ENCODE results near the gene NEU1.

NEU1 gene

DNA sequence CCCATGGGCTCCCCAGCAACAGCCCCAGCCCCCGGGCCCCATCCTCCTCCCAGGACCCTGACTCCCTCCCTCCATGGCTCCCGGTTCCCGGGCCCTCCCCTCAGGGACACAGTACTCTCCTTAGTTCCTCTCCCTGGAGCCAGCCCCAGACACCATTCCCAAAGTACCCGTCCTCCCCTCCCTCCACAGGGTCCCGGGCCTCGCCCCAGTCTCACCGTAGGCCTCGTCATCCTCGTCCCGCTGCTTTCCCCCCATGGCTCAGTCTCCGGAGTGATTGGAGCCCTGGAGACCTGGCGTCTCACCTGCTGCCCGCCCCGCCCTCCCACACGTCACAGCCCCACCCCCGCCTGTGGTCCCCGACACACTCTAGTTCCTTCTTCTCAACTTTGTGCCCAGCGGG, 16.1 kb upstream of the NEU1 start, which contains the start of gene SLC44A4:
SLC44A4 (minus strand) TSS at position 272 of the 400 bp plus-strand sequence; CDS start at position 255, 17 bp downstream.
- no peak within 1 kb of the TSS for H2BK5ac ChIP-seq (ENCODE audit: low read length)
- H3K4me2 ChIP-seq (ENCODE audit: insufficient read depth, low read length, poor library complexity, severe bottlenecking): no peak within 1 kb of the TSS
- H3K18ac ChIP-seq (ENCODE audit: low read length): peak within 1 kb of the TSS; percentile 74
- no peak within 1 kb of the TSS for H4K8ac ChIP-seq (ENCODE audit: low read depth, low read length)
- no peak within 1 kb of the TSS for H2BK120ac ChIP-seq (ENCODE audit: low read depth, low read length)
- peak within 1 kb of the TSS; percentile 10 for H2AK5ac ChIP-seq (ENCODE audit: low read depth, low read length)
- no peak within 1 kb of the TSS for H2AFZ ChIP-seq (ENCODE audit: low read length)
- H2BK15ac ChIP-seq (ENCODE audit: low read length): peak within 1 kb of the TSS; percentile 11
- H3K27me3 ChIP-seq (ENCODE audit: control insufficient read depth in 3 of 3, insufficient read depth in 3 of 3, low read depth in 1 of 3, low read length in 3 of 3): no peaks in the 10 kb centered on the region
- H3K36me3 ChIP-seq (replicated peaks in 1 of 2; ENCODE audit: control insufficient read depth in 2 of 2, insufficient read depth in 2 of 2, low read length in 2 of 2): peaks cover 39 to 41% of the 10 kb centered on the region in 2 donors
- H4K91ac ChIP-seq (ENCODE audit: low read depth, low read length, poor library complexity): no peak within 1 kb of the TSS
- no peaks in the 10 kb centered on the region for H3K79me1 ChIP-seq (ENCODE audit: low read depth, low read length)
- DNase-seq (ENCODE audit: low spot score): no peak
- H3K27ac ChIP-seq (replicated peaks; ENCODE audit: low read length): no peak within 1 kb of the TSS
- H3K23ac ChIP-seq (ENCODE audit: low read depth, low read length, poor library complexity): no peak within 1 kb of the TSS
- H3K9me3 ChIP-seq (replicated peaks in 1 of 2; ENCODE audit: control insufficient read depth in 2 of 2, insufficient read depth in 1 of 2, low read depth in 1 of 2, low read length in 2 of 2): no peaks in the 10 kb centered on the region
- WGBS, 2 donors (ENCODE audit: extremely low coverage in 2 of 2, insufficient read length in 2 of 2, insufficient replicate concordance in 1 of 2): no CpG with 5 or more reads among the region's 18 CpGs
- H3K4ac ChIP-seq (ENCODE audit: low read length): no peak within 1 kb of the TSS
- H2BK12ac ChIP-seq (ENCODE audit: low read length): no peak within 1 kb of the TSS
- H3K14ac ChIP-seq (ENCODE audit: low read length): no peak within 1 kb of the TSS
- no peak within 1 kb of the TSS for H3K9ac ChIP-seq (ENCODE audit: low read depth, low read length, poor library complexity)
- no peak within 1 kb of the TSS for H3K4me3 ChIP-seq (ENCODE audit: low read length in 2 of 2)
- H3K4me1 ChIP-seq (ENCODE audit: control insufficient read depth in 2 of 2, insufficient read depth in 1 of 2, low read depth in 1 of 2, low read length in 2 of 2): no peaks in the 10 kb centered on the region

DNA sequence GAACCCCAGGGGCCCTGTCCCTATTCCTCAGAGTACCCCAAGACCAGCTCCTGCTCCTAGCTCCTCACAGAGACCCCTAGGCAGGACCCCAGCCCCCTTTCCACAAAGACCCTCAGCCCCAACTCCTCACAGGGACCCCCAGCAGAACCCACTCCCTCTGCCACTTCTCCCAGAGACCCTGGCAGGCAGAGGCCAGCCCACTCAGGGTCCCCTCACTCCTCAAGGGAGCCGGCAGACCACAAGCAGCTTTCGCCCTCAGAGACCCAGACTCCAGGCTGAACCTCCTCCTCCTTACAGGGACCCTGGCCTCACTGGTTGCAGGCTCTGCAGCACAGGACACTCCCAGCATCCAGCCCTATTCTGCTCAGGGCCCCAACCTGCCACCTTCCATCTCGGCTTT, 15.6 kb upstream of the NEU1 start:
- Histone ChIP-seq H2BK12ac (ENCODE audit: low read length) (no peak overlapping the region), H2BK5ac (ENCODE audit: low read length) (no peak overlapping the region), H3K14ac (ENCODE audit: low read length) (no peak overlapping the region), H3K23ac (ENCODE audit: low read depth, low read length, poor library complexity) (no peak overlapping the region), H4K91ac (ENCODE audit: low read depth, low read length, poor library complexity) (no peak overlapping the region), H3K27ac (replicated peaks; ENCODE audit: low read length) (no peak overlapping the region), H2AFZ (ENCODE audit: low read length) (no peak overlapping the region), H3K27me3 (ENCODE audit: control insufficient read depth in 3 of 3, insufficient read depth in 3 of 3, low read depth in 1 of 3, low read length in 3 of 3) (no peaks in the 10 kb centered on the region), H3K9me3 (replicated peaks in 1 of 2; ENCODE audit: control insufficient read depth in 2 of 2, insufficient read depth in 1 of 2, low read depth in 1 of 2, low read length in 2 of 2) (no peaks in the 10 kb centered on the region), H2BK15ac (ENCODE audit: low read length) (no peak overlapping the region), H3K36me3 (replicated peaks in 1 of 2; ENCODE audit: control insufficient read depth in 2 of 2, insufficient read depth in 2 of 2, low read length in 2 of 2) (peaks cover 34 to 36% of the 10 kb centered on the region in 2 donors), H2BK120ac (ENCODE audit: low read depth, low read length) (no peak overlapping the region), H3K9ac (ENCODE audit: low read depth, low read length, poor library complexity) (no peak overlapping the region), H3K79me1 (ENCODE audit: low read depth, low read length) (no peaks in the 10 kb centered on the region), H3K18ac (ENCODE audit: low read length) (no peak overlapping the region), H2AK5ac (ENCODE audit: low read depth, low read length) (peak overlapping the region; percentile 10), H3K4me1 (ENCODE audit: control insufficient read depth in 2 of 2, insufficient read depth in 1 of 2, low read depth in 1 of 2, low read length in 2 of 2) (no peaks in the 10 kb centered on the region), H3K4me3 (ENCODE audit: low read length in 2 of 2) (no peak overlapping the region), H3K4me2 (ENCODE audit: insufficient read depth, low read length, poor library complexity, severe bottlenecking) (no peak overlapping the region), H4K8ac (ENCODE audit: low read depth, low read length) (no peak overlapping the region), H3K4ac (ENCODE audit: low read length) (no peak overlapping the region)
- no peak for DNase-seq (ENCODE audit: low spot score)
- WGBS, 2 donors (ENCODE audit: extremely low coverage in 2 of 2, insufficient read length in 2 of 2, insufficient replicate concordance in 1 of 2): no CpG with 5 or more reads among the region's 3 CpGs

DNA sequence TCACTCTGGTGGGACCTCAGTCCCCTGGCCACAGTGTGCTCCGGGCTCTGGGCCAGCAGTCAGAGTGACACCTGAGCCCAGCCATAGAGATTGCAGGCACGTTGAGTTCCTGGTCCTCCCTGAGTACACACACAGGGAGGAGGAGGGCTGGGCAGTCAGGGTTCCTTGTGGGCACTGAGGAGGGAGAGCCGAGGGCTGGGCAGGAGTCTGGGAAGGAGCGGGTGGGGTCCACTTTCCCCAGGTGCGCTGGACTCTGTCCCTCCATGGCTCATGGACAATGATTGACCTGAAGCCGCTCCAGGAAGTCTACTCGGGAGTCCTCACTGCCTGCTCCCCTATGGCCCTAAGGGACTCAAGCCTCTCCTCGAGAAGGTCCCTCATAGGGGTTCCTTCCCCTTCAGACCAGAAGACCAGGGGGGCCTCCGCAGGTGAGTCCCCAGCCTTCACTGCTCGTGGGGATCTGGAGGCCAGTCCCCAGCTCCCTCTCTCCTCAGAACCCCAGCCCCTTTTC, 15.1 kb upstream of the NEU1 start:
- no peaks in the 10 kb centered on the region for H3K9me3 ChIP-seq (replicated peaks in 1 of 2; ENCODE audit: control insufficient read depth in 2 of 2, insufficient read depth in 1 of 2, low read depth in 1 of 2, low read length in 2 of 2)
- H3K79me1 ChIP-seq (ENCODE audit: low read depth, low read length): no peaks in the 10 kb centered on the region
- DNase-seq (ENCODE audit: low spot score): no peak
- H3K4me3 ChIP-seq (ENCODE audit: low read length in 2 of 2): no peak overlapping the region
- no peaks in the 10 kb centered on the region for H3K4me1 ChIP-seq (ENCODE audit: control insufficient read depth in 2 of 2, insufficient read depth in 1 of 2, low read depth in 1 of 2, low read length in 2 of 2)
- H2BK15ac ChIP-seq (ENCODE audit: low read length): no peak overlapping the region
- peak overlapping the region; percentile 27 for H3K23ac ChIP-seq (ENCODE audit: low read depth, low read length, poor library complexity)
- no peak overlapping the region for H3K9ac ChIP-seq (ENCODE audit: low read depth, low read length, poor library complexity)
- H2BK5ac ChIP-seq (ENCODE audit: low read length): peak overlapping the region; percentile 42
- H3K4ac ChIP-seq (ENCODE audit: low read length): no peak overlapping the region
- H3K36me3 ChIP-seq (replicated peaks in 1 of 2; ENCODE audit: control insufficient read depth in 2 of 2, insufficient read depth in 2 of 2, low read length in 2 of 2): peaks cover 28 to 31% of the 10 kb centered on the region in 2 donors
- H4K91ac ChIP-seq (ENCODE audit: low read depth, low read length, poor library complexity): no peak overlapping the region
- H3K27me3 ChIP-seq (ENCODE audit: control insufficient read depth in 3 of 3, insufficient read depth in 3 of 3, low read depth in 1 of 3, low read length in 3 of 3): no peaks in the 10 kb centered on the region
- whole genome bisulfite sequencing, 2 donors (ENCODE audit: extremely low coverage in 2 of 2, insufficient read length in 2 of 2, insufficient replicate concordance in 1 of 2): no CpG with 5 or more reads among the region's 10 CpGs
- H4K8ac ChIP-seq (ENCODE audit: low read depth, low read length): no peak overlapping the region
- H2AFZ ChIP-seq (ENCODE audit: low read length): no peak overlapping the region
- no peak overlapping the region for H3K14ac ChIP-seq (ENCODE audit: low read length)
- H2BK120ac ChIP-seq (ENCODE audit: low read depth, low read length): no peak overlapping the region
- H2BK12ac ChIP-seq (ENCODE audit: low read length): no peak overlapping the region
- no peak overlapping the region for H3K4me2 ChIP-seq (ENCODE audit: insufficient read depth, low read length, poor library complexity, severe bottlenecking)
- H2AK5ac ChIP-seq (ENCODE audit: low read depth, low read length): no peak overlapping the region
- H3K27ac ChIP-seq (replicated peaks; ENCODE audit: low read length): no peak overlapping the region
- no peak overlapping the region for H3K18ac ChIP-seq (ENCODE audit: low read length)

DNA sequence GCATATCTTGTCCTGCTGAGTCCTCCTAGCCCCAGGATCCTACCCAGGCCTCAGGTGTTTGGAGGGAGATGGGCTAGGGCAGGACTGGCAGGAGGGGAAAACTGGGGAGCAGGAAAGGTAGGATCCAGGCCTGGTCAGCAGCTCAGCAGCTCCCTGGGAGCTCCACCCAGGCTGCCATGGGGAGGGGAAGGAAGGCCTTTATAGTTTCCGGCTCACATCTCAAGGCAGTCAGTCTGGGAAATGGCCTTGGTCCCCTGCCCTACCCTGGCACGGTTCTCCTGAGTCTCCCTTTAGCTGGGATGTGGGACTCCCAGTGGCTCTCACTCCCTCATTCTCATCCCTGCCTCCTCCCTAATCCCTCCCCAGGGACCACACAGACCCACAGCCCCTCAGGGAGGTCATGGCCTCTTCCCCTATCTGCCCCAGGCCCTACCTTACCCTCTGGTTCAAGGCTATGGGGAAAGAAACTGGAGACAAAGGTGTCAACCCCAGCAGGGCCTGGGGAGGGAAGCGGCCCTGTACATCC, 14.6 kb upstream of the NEU1 start:
- no peak for DNase-seq (ENCODE audit: low spot score)
- H3K27ac ChIP-seq (replicated peaks; ENCODE audit: low read length): no peak overlapping the region

More for the DNA sequence above, 14.6 kb upstream of the NEU1 start:
- Histone ChIP-seq H2AK5ac (ENCODE audit: low read depth, low read length) (no peak overlapping the region), H4K91ac (ENCODE audit: low read depth, low read length, poor library complexity) (no peak overlapping the region), H2AFZ (ENCODE audit: low read length) (no peak overlapping the region), H3K14ac (ENCODE audit: low read length) (no peak overlapping the region), H3K9ac (ENCODE audit: low read depth, low read length, poor library complexity) (no peak overlapping the region), H3K9me3 (replicated peaks in 1 of 2; ENCODE audit: control insufficient read depth in 2 of 2, insufficient read depth in 1 of 2, low read depth in 1 of 2, low read length in 2 of 2) (no peaks in the 10 kb centered on the region), H3K36me3 (replicated peaks in 1 of 2; ENCODE audit: control insufficient read depth in 2 of 2, insufficient read depth in 2 of 2, low read length in 2 of 2) (peaks cover 23 to 26% of the 10 kb centered on the region in 2 donors), H3K18ac (ENCODE audit: low read length) (no peak overlapping the region), H3K27me3 (ENCODE audit: control insufficient read depth in 3 of 3, insufficient read depth in 3 of 3, low read depth in 1 of 3, low read length in 3 of 3) (no peaks in the 10 kb centered on the region), H3K79me1 (ENCODE audit: low read depth, low read length) (no peaks in the 10 kb centered on the region), H3K4me3 (ENCODE audit: low read length in 2 of 2) (no peak overlapping the region), H2BK5ac (ENCODE audit: low read length) (peak overlapping the region; percentile 42), H3K4me1 (ENCODE audit: control insufficient read depth in 2 of 2, insufficient read depth in 1 of 2, low read depth in 1 of 2, low read length in 2 of 2) (no peaks in the 10 kb centered on the region), H4K8ac (ENCODE audit: low read depth, low read length) (no peak overlapping the region), H3K4ac (ENCODE audit: low read length) (no peak overlapping the region), H2BK15ac (ENCODE audit: low read length) (no peak overlapping the region), H3K23ac (ENCODE audit: low read depth, low read length, poor library complexity) (peak overlapping the region; percentile 51), H3K4me2 (ENCODE audit: insufficient read depth, low read length, poor library complexity, severe bottlenecking) (no peak overlapping the region), H2BK120ac (ENCODE audit: low read depth, low read length) (no peak overlapping the region), H2BK12ac (ENCODE audit: low read length) (no peak overlapping the region)
- WGBS, 2 donors (ENCODE audit: extremely low coverage in 2 of 2, insufficient read length in 2 of 2, insufficient replicate concordance in 1 of 2): no CpG with 5 or more reads among the region's 3 CpGs
